ENCODE data around the gene NCOR2.

The NCOR2 gene

GRCh38 chr12:124566997-124567672, at the start of gene NCOR2:
TSS of gene NCOR2 (minus strand) at chr12:124567612. CDS start at chr12:124495251, 72,361 bp downstream.
- Histone ChIP-seq H3K4me3 (ENCODE audit: low read depth in 1 of 2, low read length in 1 of 2) (peak within 1 kb of the TSS; percentile 80 to 87), H3K27me3 (peaks cover 35% of the 10 kb centered on the region), H3K4me1 (ENCODE audit: control insufficient read depth in 1 of 2, insufficient read depth in 1 of 2, low read depth in 1 of 2, low read length in 1 of 2) (peaks cover 17 to 19% of the 10 kb centered on the region in 2 experiments), H3K9me3 (no peaks in the 10 kb centered on the region), H3K27ac (peak within 1 kb of the TSS; percentile 64), H3K36me3 (no peaks in the 10 kb centered on the region)
- no peak for TF ChIP-seq CTCF (IDR thresholded peaks at IDR 0.05)

GRCh38 chr12:124616394-124617221, 49.2 kb upstream of the NCOR2 start:
- Histone ChIP-seq H3K4me3 (ENCODE audit: low read depth in 1 of 2, low read length in 1 of 2) (no peak overlapping the region), H3K27me3 (peaks cover 11% of the 10 kb centered on the region), H3K36me3 (no peaks in the 10 kb centered on the region), H3K27ac (no peak overlapping the region), H3K9me3 (no peaks in the 10 kb centered on the region), H3K4me1 (ENCODE audit: control insufficient read depth in 1 of 2, insufficient read depth in 1 of 2, low read depth in 1 of 2, low read length in 1 of 2) (peaks cover 8 to 9% of the 10 kb centered on the region in 2 experiments)
- TF ChIP-seq CTCF (IDR thresholded peaks at IDR 0.05), result no peak

- no peaks in the 10 kb centered on the region for H3K9me3 ChIP-seq
- no peaks in the 10 kb centered on the region for H3K36me3 ChIP-seq
- no peak for TF ChIP-seq CTCF (IDR thresholded peaks at IDR 0.05)
- H3K4me3 ChIP-seq (ENCODE audit: low read depth in 1 of 2, low read length in 1 of 2), result no peak overlapping the region
- no peak overlapping the region for H3K27ac ChIP-seq
- peaks cover 8 to 10% of the 10 kb centered on the region in 2 experiments for H3K4me1 ChIP-seq (ENCODE audit: control insufficient read depth in 1 of 2, insufficient read depth in 1 of 2, low read depth in 1 of 2, low read length in 1 of 2)
- peaks cover 30% of the 10 kb centered on the region for H3K27me3 ChIP-seq
Observed at GRCh38 chr12:124614512-124615292, 47.3 kb upstream of the NCOR2 start.

GRCh38 chr12:124613151-124613585, 45.8 kb upstream of the NCOR2 start:
- H3K36me3 ChIP-seq, result no peaks in the 10 kb centered on the region
- peaks cover 22 to 23% of the 10 kb centered on the region in 2 experiments for H3K4me1 ChIP-seq (ENCODE audit: control insufficient read depth in 1 of 2, insufficient read depth in 1 of 2, low read depth in 1 of 2, low read length in 1 of 2)
- no peak overlapping the region for H3K4me3 ChIP-seq (ENCODE audit: low read depth in 1 of 2, low read length in 1 of 2)
- TF ChIP-seq CTCF (IDR thresholded peaks at IDR 0.05), result no peak
- H3K9me3 ChIP-seq, result no peaks in the 10 kb centered on the region
- peaks cover 45% of the 10 kb centered on the region for H3K27me3 ChIP-seq
- H3K27ac ChIP-seq, result no peak overlapping the region

- no peaks in the 10 kb centered on the region for H3K9me3 ChIP-seq
- peaks cover 22 to 23% of the 10 kb centered on the region in 2 experiments for H3K4me1 ChIP-seq (ENCODE audit: control insufficient read depth in 1 of 2, insufficient read depth in 1 of 2, low read depth in 1 of 2, low read length in 1 of 2)
Observed at GRCh38 chr12:124612410-124612680, 44.9 kb upstream of the NCOR2 start.

More at GRCh38 chr12:124612410-124612680, 44.9 kb upstream of the NCOR2 start:
- Histone ChIP-seq H3K27me3 (peaks cover 51% of the 10 kb centered on the region), H3K27ac (no peak overlapping the region), H3K4me3 (ENCODE audit: low read depth in 1 of 2, low read length in 1 of 2) (no peak overlapping the region), H3K36me3 (no peaks in the 10 kb centered on the region)
- TF ChIP-seq CTCF (IDR thresholded peaks at IDR 0.05), result no peak

Data from neutrophil (primary cell).